GM23338 (cell line): ENCODE data around the gene GFER. TPM values are rescaled to one million over a fixed set of nuclear protein-coding genes. Genes with fewer than 3 reads are reported as not detected.

Experiments
- ATAC-seq: fragments of 200-7000 bp; cut with Tn5 transposase; 3 replicates; pipeline ENCODE4 v1.9.1; 2020
- DNase-seq: peaks from one replicate; pipeline ENCODE4 v3.0.0-alpha.2; 2015; ENCODE audit warnings: low spot score
- H2AFZ ChIP-seq: fragments of 200-600 bp; sonication (generic); 2 replicates; pipeline ENCODE4 v1.8.0; 2016; ENCODE audit warnings: antibody characterized with exemption, mild to moderate bottlenecking, moderate library complexity
- H3F3A ChIP-seq: fragments of 200-600 bp; sonication (generic); replicated peaks from 2 replicates; pipeline ENCODE4 v1.8.0; 2017; ENCODE audit warnings: antibody characterized with exemption, mixed run types, low read depth
- H3K27ac ChIP-seq: fragments of 200-600 bp; sonication (generic); 2 replicates; pipeline ENCODE4 v1.6.1; 2016; ENCODE audit warnings: low read depth
- H3K27me3 ChIP-seq: fragments of 200-600 bp; sonication (generic); 2 replicates; pipeline ENCODE4 v1.8.0; 2016; ENCODE audit warnings: mild to moderate bottlenecking, mixed run types, moderate library complexity; ENCODE audit not compliant: insufficient read depth
- H3K36me3 ChIP-seq: fragments of 200-600 bp; sonication (generic); 2 replicates; pipeline ENCODE4 v1.8.0; 2016; ENCODE audit warnings: mild to moderate bottlenecking; ENCODE audit not compliant: insufficient read depth
- H3K4me1 ChIP-seq: fragments of 200-600 bp; sonication (generic); 2 replicates; pipeline ENCODE4 v1.8.0; 2016; ENCODE audit warnings: mild to moderate bottlenecking, moderate library complexity; ENCODE audit not compliant: insufficient read depth
- H3K4me2 ChIP-seq: fragments of 200-600 bp; sonication (generic); 2 replicates; pipeline ENCODE4 v1.7.1; 2017; ENCODE audit warnings: mixed run types
- H3K4me3 ChIP-seq: fragments of 200-600 bp; sonication (generic); 2 replicates; pipeline ENCODE4 v1.6.1; 2016; ENCODE audit warnings: mixed run types
- H3K79me2 ChIP-seq: fragments of 200-600 bp; sonication (generic); replicated peaks from 2 replicates; pipeline ENCODE4 v1.8.0; 2017; ENCODE audit warnings: mild to moderate bottlenecking; ENCODE audit not compliant: insufficient read depth
- H3K9me2 ChIP-seq: fragments of 200-600 bp; sonication (generic); 2 replicates; pipeline ENCODE4 v1.8.0; 2017; ENCODE audit not compliant: insufficient read depth
- H4K20me1 ChIP-seq: fragments of 200-600 bp; sonication (generic); replicated peaks from 2 replicates; pipeline ENCODE4 v1.8.0; 2017; ENCODE audit warnings: mild to moderate bottlenecking; ENCODE audit not compliant: insufficient read depth
- H3K27ac Mint-ChIP-seq: 2 replicates; pipeline ENCODE4 v1.8.0; 2020; ENCODE audit warnings: inconsistent platforms, mild to moderate bottlenecking, moderate library complexity, mixed read lengths
- H3K27me3 Mint-ChIP-seq: 3 replicates; pipeline ENCODE4 v1.8.0; 2022; ENCODE audit warnings: low read depth, mild to moderate bottlenecking, moderate library complexity, mixed read lengths, inconsistent platforms; ENCODE audit not compliant: insufficient read depth, poor library complexity
- H3K36me3 Mint-ChIP-seq: 3 replicates; pipeline ENCODE4 v1.8.0; 2021; ENCODE audit warnings: low read depth, mild to moderate bottlenecking, inconsistent platforms, moderate library complexity, mixed read lengths
- H3K4me1 Mint-ChIP-seq: 3 replicates; pipeline ENCODE4 v1.8.0; 2020; ENCODE audit warnings: mild to moderate bottlenecking, inconsistent platforms, mixed read lengths
- H3K4me3 Mint-ChIP-seq: 3 replicates; pipeline ENCODE4 v1.8.0; 2021; ENCODE audit warnings: moderate library complexity, mild to moderate bottlenecking, inconsistent platforms, mixed read lengths
- H3K9me3 Mint-ChIP-seq: 3 replicates; pipeline ENCODE4 v1.8.0; 2020; ENCODE audit warnings: moderate library complexity, mild to moderate bottlenecking, inconsistent platforms, mixed read lengths
- CREB1 ChIP-seq: fragments of 250-450 bp; sonication (Bioruptor Pico); IDR thresholded peaks from 2 replicates; pipeline ENCODE4 v1.5.0; 2020; ENCODE audit warnings: low read depth, mild to moderate bottlenecking, moderate library complexity
- EZH2 ChIP-seq: fragments of 200-600 bp; sonication (generic); IDR thresholded peaks from one replicate; pipeline ENCODE4 v1.8.0; 2017; ENCODE audit warnings: antibody characterized with exemption, mild to moderate bottlenecking, low read depth; ENCODE audit not compliant: unreplicated experiment
- EZH2phosphoT487 ChIP-seq: fragments of 200-600 bp; sonication (generic); IDR thresholded peaks from one replicate; pipeline ENCODE4 v1.8.1; 2018; ENCODE audit warnings: antibody characterized with exemption; ENCODE audit not compliant: unreplicated experiment
- JUNB ChIP-seq: IDR thresholded peaks from one replicate; pipeline ENCODE4 v1.6.1; 2016; ENCODE audit warnings: antibody characterized with exemption; ENCODE audit not compliant: unreplicated experiment
- NANOG ChIP-seq: IDR thresholded peaks from 2 replicates; pipeline ENCODE4 v1.6.1; 2016; ENCODE audit warnings: antibody characterized with exemption, borderline replicate concordance
- POLR2AphosphoS5 ChIP-seq: IDR thresholded peaks from 2 replicates; pipeline ENCODE4 v1.6.1; 2016; ENCODE audit warnings: antibody characterized with exemption, low read depth
- STAT1 ChIP-seq: IDR thresholded peaks from one replicate; pipeline ENCODE4 v1.6.1; 2016; ENCODE audit warnings: antibody characterized with exemption; ENCODE audit not compliant: unreplicated experiment
- ZNF114 ChIP-seq: fragments of 250-450 bp; sonication (Bioruptor Pico); IDR thresholded peaks from 2 replicates; pipeline ENCODE4 v1.5.0; 2020; ENCODE audit warnings: mild to moderate bottlenecking, moderate library complexity
- ZNF331 ChIP-seq: fragments of 250-450 bp; sonication (Bioruptor Pico); IDR thresholded peaks from 2 replicates; pipeline ENCODE4 v1.5.0; 2020; ENCODE audit warnings: low read depth, mild to moderate bottlenecking, moderate library complexity
- polyA plus RNA-seq: library from polyadenylated mRNA; unstranded; fragments of >200 nt; fragmentation: Nextera tagmentation; extraction: Ambion mirVana; gene quantifications from 2 replicates; pipeline ENCODE4 v1.2.1, GENCODE V29; 2016
- total RNA-seq: library from RNA; depleted of rRNA; stranded (reverse); fragments of >200 nt; shearing (Covaris generic); gene quantifications from 2 replicates; pipeline ENCODE4 v1.2.3, GENCODE V29; 2014
- TF ChIP-seq, protein P1 (sequence below), 2 experiments: fragments of 200-600 bp in 1 of 2; sonication (generic) in 1 of 2; conservative IDR thresholded peaks; 2 replicates each; pipeline versions ENCODE4 v1.5.1 to v1.6.1; 2016 to 2017; ENCODE audit warnings: antibody characterized with exemption in 2 of 2, low read depth in 2 of 2, mild to moderate bottlenecking in 2 of 2, moderate library complexity in 1 of 2
- TF ChIP-seq, protein P2 (sequence below): IDR thresholded peaks from one replicate; pipeline ENCODE4 v1.6.1; 2018; ENCODE audit warnings: antibody characterized with exemption; ENCODE audit not compliant: unreplicated experiment
- TF ChIP-seq, protein P3 (sequence below): IDR thresholded peaks from 2 replicates; pipeline ENCODE4 v1.6.1; 2016; ENCODE audit warnings: antibody characterized with exemption
- TF ChIP-seq, protein P4 (sequence below): fragments of 250-450 bp; sonication (Bioruptor Pico); IDR thresholded peaks from 2 replicates; pipeline ENCODE4 v1.5.0; 2020; ENCODE audit warnings: mild to moderate bottlenecking, moderate library complexity

Gene GFER
- total and polyA plus RNA-seq, 2 experiments from 2014 or later, result 40.1 to 64.5 TPM

DNA sequence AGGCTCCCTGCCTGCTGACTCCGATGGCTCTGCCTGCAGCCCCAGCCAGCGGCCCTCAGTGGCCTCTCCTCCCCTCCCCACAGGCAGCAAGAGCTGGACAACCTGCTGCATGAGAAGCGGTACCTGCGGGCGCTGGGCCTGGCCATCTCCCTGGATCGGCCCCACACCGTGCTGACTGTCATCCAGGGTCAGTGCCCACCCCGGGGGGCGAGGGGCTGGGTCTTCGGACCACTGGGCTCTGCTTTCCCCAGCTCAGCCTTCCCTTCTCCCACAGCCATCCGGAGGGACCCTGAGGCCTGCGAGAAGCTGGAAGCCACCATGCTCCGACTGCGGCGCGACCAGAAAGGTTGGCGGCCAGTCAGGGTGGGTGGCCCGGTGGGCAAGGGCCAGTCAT lies 6.1 kb upstream of the GFER start:
- no peaks in the 10 kb centered on the region for H3K36me3 ChIP-seq
- Mint-ChIP-seq H3K4me1 (peaks cover 17% of the 10 kb centered on the region), H3K27me3 (peaks cover 37% of the 10 kb centered on the region), H3K9me3 (no peaks in the 10 kb centered on the region), H3K4me3 (no peak overlapping the region), H3K36me3 (peaks cover 12% of the 10 kb centered on the region), H3K27ac (no peak overlapping the region)
- no peak overlapping the region for H3K4me2 ChIP-seq
- DNase-seq, result no peak
- no peaks in the 10 kb centered on the region for H3K9me2 ChIP-seq
- H3F3A ChIP-seq, result peaks cover 18% of the 10 kb centered on the region
- peaks cover 9% of the 10 kb centered on the region for H3K79me2 ChIP-seq
- no peak overlapping the region for H3K27ac ChIP-seq
- H3K27me3 ChIP-seq, result peaks cover 32% of the 10 kb centered on the region
- H2AFZ ChIP-seq, result no peak overlapping the region
- H3K4me1 ChIP-seq, result peaks cover 18% of the 10 kb centered on the region
- no peak overlapping the region for H3K4me3 ChIP-seq
- no peaks in the 10 kb centered on the region; the same call in none of the 2 replicates for H4K20me1 ChIP-seq
- no peak for ATAC-seq
- no peak for TF ChIP-seq ZNF331 (CRISPR knock-in tag)
- no peak for TF ChIP-seq NANOG
- TF ChIP-seq CREB1 (CRISPR knock-in tag), result no peak
- TF ChIP-seq, protein P1, sequence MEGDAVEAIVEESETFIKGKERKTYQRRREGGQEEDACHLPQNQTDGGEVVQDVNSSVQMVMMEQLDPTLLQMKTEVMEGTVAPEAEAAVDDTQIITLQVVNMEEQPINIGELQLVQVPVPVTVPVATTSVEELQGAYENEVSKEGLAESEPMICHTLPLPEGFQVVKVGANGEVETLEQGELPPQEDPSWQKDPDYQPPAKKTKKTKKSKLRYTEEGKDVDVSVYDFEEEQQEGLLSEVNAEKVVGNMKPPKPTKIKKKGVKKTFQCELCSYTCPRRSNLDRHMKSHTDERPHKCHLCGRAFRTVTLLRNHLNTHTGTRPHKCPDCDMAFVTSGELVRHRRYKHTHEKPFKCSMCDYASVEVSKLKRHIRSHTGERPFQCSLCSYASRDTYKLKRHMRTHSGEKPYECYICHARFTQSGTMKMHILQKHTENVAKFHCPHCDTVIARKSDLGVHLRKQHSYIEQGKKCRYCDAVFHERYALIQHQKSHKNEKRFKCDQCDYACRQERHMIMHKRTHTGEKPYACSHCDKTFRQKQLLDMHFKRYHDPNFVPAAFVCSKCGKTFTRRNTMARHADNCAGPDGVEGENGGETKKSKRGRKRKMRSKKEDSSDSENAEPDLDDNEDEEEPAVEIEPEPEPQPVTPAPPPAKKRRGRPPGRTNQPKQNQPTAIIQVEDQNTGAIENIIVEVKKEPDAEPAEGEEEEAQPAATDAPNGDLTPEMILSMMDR (conservative IDR thresholded peaks at IDR 0.05; ENCODE audit: low read depth in 2 of 2), result no peak
- no peak for TF ChIP-seq STAT1
- TF ChIP-seq POLR2AphosphoS5, result no peak
- no peak for TF ChIP-seq ZNF114 (CRISPR knock-in tag)
- TF ChIP-seq, protein P2, sequence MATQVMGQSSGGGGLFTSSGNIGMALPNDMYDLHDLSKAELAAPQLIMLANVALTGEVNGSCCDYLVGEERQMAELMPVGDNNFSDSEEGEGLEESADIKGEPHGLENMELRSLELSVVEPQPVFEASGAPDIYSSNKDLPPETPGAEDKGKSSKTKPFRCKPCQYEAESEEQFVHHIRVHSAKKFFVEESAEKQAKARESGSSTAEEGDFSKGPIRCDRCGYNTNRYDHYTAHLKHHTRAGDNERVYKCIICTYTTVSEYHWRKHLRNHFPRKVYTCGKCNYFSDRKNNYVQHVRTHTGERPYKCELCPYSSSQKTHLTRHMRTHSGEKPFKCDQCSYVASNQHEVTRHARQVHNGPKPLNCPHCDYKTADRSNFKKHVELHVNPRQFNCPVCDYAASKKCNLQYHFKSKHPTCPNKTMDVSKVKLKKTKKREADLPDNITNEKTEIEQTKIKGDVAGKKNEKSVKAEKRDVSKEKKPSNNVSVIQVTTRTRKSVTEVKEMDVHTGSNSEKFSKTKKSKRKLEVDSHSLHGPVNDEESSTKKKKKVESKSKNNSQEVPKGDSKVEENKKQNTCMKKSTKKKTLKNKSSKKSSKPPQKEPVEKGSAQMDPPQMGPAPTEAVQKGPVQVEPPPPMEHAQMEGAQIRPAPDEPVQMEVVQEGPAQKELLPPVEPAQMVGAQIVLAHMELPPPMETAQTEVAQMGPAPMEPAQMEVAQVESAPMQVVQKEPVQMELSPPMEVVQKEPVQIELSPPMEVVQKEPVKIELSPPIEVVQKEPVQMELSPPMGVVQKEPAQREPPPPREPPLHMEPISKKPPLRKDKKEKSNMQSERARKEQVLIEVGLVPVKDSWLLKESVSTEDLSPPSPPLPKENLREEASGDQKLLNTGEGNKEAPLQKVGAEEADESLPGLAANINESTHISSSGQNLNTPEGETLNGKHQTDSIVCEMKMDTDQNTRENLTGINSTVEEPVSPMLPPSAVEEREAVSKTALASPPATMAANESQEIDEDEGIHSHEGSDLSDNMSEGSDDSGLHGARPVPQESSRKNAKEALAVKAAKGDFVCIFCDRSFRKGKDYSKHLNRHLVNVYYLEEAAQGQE, result no peak
- no peak for TF ChIP-seq EZH2phosphoT487
- TF ChIP-seq, protein P3, sequence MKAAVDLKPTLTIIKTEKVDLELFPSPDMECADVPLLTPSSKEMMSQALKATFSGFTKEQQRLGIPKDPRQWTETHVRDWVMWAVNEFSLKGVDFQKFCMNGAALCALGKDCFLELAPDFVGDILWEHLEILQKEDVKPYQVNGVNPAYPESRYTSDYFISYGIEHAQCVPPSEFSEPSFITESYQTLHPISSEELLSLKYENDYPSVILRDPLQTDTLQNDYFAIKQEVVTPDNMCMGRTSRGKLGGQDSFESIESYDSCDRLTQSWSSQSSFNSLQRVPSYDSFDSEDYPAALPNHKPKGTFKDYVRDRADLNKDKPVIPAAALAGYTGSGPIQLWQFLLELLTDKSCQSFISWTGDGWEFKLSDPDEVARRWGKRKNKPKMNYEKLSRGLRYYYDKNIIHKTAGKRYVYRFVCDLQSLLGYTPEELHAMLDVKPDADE, result no peak
- TF ChIP-seq JUNB, result no peak
- no peak for TF ChIP-seq EZH2
- TF ChIP-seq, protein P4, sequence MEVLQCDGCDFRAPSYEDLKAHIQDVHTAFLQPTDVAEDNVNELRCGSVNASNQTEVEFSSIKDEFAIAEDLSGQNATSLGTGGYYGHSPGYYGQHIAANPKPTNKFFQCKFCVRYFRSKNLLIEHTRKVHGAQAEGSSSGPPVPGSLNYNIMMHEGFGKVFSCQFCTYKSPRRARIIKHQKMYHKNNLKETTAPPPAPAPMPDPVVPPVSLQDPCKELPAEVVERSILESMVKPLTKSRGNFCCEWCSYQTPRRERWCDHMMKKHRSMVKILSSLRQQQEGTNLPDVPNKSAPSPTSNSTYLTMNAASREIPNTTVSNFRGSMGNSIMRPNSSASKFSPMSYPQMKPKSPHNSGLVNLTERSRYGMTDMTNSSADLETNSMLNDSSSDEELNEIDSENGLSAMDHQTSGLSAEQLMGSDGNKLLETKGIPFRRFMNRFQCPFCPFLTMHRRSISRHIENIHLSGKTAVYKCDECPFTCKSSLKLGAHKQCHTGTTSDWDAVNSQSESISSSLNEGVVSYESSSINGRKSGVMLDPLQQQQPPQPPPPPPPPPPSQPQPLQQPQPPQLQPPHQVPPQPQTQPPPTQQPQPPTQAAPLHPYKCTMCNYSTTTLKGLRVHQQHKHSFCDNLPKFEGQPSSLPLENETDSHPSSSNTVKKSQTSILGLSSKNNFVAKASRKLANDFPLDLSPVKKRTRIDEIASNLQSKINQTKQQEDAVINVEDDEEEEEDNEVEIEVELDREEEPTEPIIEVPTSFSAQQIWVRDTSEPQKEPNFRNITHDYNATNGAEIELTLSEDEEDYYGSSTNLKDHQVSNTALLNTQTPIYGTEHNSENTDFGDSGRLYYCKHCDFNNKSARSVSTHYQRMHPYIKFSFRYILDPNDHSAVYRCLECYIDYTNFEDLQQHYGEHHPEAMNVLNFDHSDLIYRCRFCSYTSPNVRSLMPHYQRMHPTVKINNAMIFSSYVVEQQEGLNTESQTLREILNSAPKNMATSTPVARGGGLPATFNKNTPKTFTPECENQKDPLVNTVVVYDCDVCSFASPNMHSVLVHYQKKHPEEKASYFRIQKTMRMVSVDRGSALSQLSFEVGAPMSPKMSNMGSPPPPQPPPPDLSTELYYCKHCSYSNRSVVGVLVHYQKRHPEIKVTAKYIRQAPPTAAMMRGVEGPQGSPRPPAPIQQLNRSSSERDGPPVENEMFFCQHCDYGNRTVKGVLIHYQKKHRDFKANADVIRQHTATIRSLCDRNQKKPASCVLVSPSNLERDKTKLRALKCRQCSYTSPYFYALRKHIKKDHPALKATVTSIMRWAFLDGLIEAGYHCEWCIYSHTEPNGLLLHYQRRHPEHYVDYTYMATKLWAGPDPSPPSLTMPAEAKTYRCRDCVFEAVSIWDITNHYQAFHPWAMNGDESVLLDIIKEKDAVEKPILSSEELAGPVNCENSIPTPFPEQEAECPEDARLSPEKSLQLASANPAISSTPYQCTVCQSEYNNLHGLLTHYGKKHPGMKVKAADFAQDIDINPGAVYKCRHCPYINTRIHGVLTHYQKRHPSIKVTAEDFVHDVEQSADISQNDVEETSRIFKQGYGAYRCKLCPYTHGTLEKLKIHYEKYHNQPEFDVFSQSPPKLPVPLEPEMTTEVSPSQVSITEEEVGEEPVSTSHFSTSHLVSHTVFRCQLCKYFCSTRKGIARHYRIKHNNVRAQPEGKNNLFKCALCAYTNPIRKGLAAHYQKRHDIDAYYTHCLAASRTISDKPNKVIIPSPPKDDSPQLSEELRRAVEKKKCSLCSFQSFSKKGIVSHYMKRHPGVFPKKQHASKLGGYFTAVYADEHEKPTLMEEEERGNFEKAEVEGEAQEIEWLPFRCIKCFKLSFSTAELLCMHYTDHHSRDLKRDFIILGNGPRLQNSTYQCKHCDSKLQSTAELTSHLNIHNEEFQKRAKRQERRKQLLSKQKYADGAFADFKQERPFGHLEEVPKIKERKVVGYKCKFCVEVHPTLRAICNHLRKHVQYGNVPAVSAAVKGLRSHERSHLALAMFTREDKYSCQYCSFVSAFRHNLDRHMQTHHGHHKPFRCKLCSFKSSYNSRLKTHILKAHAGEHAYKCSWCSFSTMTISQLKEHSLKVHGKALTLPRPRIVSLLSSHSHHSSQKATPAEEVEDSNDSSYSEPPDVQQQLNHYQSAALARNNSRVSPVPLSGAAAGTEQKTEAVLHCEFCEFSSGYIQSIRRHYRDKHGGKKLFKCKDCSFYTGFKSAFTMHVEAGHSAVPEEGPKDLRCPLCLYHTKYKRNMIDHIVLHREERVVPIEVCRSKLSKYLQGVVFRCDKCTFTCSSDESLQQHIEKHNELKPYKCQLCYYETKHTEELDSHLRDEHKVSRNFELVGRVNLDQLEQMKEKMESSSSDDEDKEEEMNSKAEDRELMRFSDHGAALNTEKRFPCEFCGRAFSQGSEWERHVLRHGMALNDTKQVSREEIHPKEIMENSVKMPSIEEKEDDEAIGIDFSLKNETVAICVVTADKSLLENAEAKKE (CRISPR knock-in tag), result no peak
